ENCODE results near the gene PPFIBP1.
"Not testable (repeated sequence)": the region's sequence is repeated elsewhere in the genome, so short reads cannot be mapped to it uniquely, and the experiment has no call there.

Gene PPFIBP1

DNA sequence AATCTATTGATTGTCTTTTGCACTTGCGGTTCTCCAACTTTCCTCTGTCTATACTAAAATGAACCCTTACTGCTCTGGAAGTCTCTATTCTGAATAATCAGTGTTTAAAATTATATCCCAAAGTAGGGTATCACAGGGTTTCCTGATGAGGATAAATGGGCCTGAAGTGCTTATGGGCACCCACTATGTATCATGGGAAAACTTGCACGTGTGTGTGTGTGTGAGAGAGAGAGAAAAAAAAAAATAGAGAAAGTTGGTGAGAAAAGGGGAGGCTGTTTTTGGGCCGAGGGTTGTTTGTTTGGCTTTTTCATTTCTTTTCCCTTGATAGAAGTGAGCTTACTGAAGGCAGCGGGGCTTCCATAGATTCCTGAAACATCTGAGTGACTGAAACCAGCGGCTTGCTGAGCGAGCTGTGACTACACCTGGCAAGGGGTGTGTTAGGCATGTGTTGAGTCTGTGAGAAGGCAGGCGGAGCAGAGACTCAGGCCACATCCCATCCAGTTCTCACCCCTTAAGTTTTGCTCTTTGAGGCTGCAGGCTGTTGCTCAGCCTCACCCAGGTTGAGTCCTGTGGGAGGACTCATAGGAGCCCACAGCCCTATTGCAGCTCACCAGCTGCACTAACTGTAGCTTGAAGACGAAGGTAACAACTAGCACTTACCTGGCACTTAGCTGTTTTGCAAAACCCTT, 17.2 kb downstream of the PPFIBP1 start:
- no peaks in the 10 kb centered on the region for H3K9me3 Mint-ChIP-seq
- no peaks in the 10 kb centered on the region for H3K36me3 Mint-ChIP-seq
- ATAC-seq (ENCODE audit: low read depth) (no peak), DNase-seq (ENCODE audit: low spot score in 2 of 2) (no peak)
- peaks cover 9% of the 10 kb centered on the region for H3K4me1 Mint-ChIP-seq
- H3K27me3 Mint-ChIP-seq = peaks cover 12% of the 10 kb centered on the region
- H3K27ac Mint-ChIP-seq = no peak overlapping the region
- H3K4me3 Mint-ChIP-seq = no peak overlapping the region

DNA sequence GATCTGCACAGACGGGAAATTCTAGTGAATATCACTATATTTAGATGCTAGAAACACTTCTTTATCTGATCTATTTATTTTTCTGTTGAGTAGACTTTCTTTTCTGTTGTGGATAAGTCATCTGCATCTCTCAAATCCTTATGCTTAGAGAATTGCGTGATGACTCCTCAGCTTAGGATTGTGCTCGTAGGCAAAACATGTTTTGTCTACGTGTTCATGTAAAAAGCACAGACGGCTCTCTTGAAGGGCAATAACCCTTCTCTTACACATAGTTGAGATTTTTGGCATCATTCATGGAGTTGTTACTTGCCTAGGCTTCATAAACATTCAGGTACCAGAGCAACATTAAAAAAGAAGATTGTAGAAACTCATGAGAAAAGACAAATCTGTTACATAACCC, 18.6 kb downstream of the PPFIBP1 start:
- no peaks in the 10 kb centered on the region for H3K9me3 Mint-ChIP-seq
- H3K36me3 Mint-ChIP-seq = no peaks in the 10 kb centered on the region
- no peak for ATAC-seq (ENCODE audit: low read depth)
- H3K4me1 Mint-ChIP-seq = peaks cover 9% of the 10 kb centered on the region
- no peak overlapping the region for H3K27ac Mint-ChIP-seq
- H3K27me3 Mint-ChIP-seq = peaks cover 12% of the 10 kb centered on the region
- no peak overlapping the region for H3K4me3 Mint-ChIP-seq
- no peak for DNase-seq (ENCODE audit: low spot score in 2 of 2)

DNA sequence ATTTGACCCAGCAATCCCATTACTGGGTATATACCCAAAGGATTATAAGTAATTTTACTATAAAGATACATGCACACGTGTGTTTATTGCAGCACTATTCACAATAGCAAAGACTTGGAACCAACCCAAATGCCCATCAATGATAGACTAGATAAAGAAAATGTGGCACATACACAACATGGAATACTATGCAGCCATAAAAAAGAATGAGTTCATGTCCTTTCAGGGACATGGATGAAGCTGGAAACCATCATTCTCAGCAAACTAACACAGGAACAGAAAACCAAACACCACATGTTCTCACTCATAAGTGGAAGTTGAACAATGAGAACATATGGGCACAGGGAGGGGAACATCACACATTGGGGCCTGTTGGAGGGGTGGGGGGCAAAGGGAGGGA, 20.9 kb downstream of the PPFIBP1 start:
- not testable (repeated sequence) for H3K36me3 Mint-ChIP-seq; H3K4me1 Mint-ChIP-seq; DNase-seq (ENCODE audit: low spot score in 2 of 2); H3K4me3 Mint-ChIP-seq; H3K27ac Mint-ChIP-seq; H3K9me3 Mint-ChIP-seq; ATAC-seq (ENCODE audit: low read depth)
- peaks cover 18% of the 10 kb centered on the region for H3K27me3 Mint-ChIP-seq

DNA sequence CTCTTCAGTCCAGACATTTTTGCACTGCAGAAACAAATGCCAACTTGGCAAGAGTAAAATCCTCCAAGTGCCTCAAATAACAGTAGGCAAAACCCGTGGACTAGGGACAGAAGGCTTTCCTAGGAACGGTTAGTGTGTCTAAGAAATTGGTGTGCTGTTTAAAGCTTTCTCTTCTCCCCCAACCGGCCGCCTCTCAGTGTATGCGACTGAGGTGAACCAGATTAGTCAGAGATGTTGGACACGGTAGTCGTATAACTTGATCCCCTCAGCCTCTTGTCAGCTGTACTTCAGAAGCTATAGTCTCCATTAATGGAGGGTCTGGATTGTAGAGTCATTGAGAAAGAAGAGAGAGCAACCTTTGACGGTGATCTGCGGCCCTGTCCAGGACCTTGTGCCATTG, 21.7 kb downstream of the PPFIBP1 start:
- H3K27ac Mint-ChIP-seq = no peak overlapping the region
- DNase-seq (ENCODE audit: low spot score in 2 of 2) = no peak
- H3K36me3 Mint-ChIP-seq = no peaks in the 10 kb centered on the region
- no peak for ATAC-seq (ENCODE audit: low read depth)
- H3K4me1 Mint-ChIP-seq = no peaks in the 10 kb centered on the region
- peaks cover 18% of the 10 kb centered on the region for H3K27me3 Mint-ChIP-seq
- no peaks in the 10 kb centered on the region for H3K9me3 Mint-ChIP-seq
- no peak overlapping the region for H3K4me3 Mint-ChIP-seq

DNA sequence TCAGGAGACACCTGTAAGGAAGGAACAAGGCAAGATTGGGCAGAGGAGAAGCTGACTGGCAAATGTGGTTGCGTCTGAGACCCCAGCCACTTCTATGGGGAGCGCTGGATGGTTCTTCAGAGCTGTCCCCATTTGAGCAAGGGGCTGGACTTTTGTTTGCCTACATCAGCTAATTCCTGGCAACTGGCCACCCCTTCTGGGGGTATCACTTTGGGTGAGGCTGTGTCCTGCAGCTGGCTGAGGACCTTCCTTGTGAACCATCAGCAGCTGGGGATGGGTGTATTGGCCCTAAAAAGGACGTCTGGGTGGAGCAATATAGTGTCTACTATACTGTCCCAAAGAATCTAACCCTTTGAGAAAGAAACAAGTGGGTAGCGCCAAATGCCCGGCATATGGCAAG, 23.6 kb downstream of the PPFIBP1 start:
- Mint-ChIP-seq H3K9me3 (no peaks in the 10 kb centered on the region), H3K27ac (no peak overlapping the region), H3K4me3 (no peak overlapping the region), H3K4me1 (no peaks in the 10 kb centered on the region), H3K27me3 (peaks cover 14% of the 10 kb centered on the region), H3K36me3 (no peaks in the 10 kb centered on the region)
- ATAC-seq (ENCODE audit: low read depth) = no peak
- no peak for DNase-seq (ENCODE audit: low spot score in 2 of 2)

DNA sequence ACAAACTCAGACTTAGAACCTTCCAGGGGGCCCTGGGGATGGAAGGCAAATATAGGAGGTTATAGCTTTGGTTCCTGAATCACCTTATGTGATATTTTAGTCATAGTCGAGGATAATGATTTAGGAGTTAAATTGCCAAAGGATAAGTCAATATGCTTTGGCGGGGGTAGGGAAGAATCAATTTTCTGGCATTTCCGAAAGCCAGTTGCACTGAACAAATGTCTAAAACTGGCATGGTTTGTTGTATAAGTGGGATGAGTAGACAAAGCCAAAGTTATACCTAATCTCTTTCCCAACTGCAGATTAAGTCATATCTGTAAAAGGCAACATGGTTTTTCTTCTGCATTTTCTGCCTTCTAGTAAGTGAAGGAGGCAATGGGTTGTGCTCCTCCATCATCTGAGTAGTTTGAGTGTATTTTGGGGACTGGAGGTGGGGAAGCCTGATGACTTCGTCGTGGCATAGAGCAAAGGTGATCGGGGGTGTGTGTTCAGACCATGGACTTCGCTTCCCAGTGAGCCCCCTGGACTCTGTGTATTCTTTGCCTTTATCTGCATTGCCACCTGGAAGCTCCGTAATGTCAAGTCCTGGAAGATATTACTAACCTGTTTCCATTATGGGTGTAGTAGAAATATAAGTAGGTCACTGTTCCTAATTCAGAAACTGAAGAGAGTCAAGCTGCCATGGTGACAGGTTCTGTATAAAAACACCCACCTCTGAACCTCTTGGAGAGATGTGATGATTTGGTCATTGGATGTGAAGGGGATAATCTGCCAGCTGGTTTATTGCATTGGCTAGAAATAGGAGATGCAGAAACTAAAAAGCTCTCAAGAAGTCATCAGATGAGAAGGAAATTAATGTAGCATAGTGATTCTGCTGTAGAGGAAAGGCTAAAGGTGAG, 24.5 kb downstream of the PPFIBP1 start:
- no peak for DNase-seq (ENCODE audit: low spot score in 2 of 2)
- H3K27me3 Mint-ChIP-seq = peaks cover 14% of the 10 kb centered on the region
- ATAC-seq (ENCODE audit: low read depth) = no peak
- no peak overlapping the region for H3K4me3 Mint-ChIP-seq
- H3K27ac Mint-ChIP-seq = no peak overlapping the region
- H3K36me3 Mint-ChIP-seq = no peaks in the 10 kb centered on the region
- H3K4me1 Mint-ChIP-seq = no peaks in the 10 kb centered on the region
- H3K9me3 Mint-ChIP-seq = no peaks in the 10 kb centered on the region

DNA sequence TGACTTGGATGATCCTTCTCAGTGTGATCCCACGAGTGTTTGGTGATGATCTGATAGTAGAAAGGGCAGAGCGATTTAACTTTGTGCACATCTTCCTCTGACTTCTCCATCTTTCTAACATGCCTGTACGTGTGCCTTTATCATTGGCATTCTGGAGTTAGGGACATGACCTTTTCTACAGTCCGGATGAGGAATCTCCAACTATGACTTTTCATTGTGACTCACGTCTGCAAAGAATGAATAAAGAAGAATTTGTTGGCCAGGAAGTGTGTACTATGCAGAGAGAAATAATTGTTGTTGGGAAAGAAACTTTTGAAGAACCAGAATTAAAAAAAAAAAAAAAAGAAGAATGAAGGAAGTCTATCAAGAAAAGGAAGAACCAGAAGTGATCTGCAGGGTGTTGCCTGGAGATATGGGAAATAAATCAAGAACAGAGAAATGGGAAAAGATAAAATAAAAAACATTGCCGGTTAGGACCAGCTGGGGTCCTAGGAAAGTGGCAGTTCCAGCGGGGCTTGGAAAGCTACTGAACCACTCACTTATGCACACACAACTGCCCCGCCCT, 25.3 kb downstream of the PPFIBP1 start:
- no peaks in the 10 kb centered on the region for H3K9me3 Mint-ChIP-seq
- H3K27ac Mint-ChIP-seq = no peak overlapping the region
- no peaks in the 10 kb centered on the region for H3K36me3 Mint-ChIP-seq
- DNase-seq (ENCODE audit: low spot score in 2 of 2) (no peak), ATAC-seq (ENCODE audit: low read depth) (no peak)
- no peaks in the 10 kb centered on the region for H3K4me1 Mint-ChIP-seq
- H3K27me3 Mint-ChIP-seq = peaks cover 13% of the 10 kb centered on the region
- H3K4me3 Mint-ChIP-seq = no peak overlapping the region

DNA sequence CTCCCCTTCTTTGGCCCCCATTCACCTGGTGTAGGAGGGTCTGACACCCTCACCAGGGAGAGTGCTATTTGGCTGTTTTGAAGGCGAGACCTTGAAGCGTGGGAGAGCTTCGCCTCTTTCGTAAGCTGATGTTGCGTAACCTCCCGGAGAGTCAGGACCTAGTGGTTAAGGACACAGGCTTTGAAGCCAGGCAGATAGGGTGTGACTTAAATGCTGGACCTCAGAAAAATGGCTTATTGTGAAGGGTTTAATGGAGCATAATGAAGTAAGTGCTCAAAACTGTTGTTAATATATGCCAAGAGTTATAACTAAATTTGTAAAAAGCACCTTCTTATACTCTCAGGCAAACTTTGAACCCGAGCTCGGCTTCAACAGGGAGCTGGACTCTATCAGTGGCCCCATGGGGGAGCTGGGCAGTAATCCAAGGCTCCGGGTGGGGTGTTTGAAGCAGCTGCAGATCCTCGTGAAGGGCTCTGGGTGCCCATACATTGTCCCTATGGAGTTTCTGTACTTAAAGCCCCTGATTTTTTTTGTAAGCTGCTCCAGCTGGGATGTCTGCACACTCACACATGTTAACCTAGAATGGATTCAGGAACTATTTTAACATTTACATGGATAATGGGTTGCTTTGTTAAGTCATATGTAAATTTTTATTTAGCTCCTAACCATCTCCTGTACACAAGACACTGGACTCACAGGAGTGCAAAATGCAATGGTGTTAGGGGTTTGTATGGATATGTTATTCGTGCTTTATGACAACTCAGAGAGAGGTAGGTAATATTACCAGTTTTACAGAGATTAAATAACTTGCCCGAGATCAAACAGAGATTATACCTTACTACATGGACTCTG, 26.0 kb downstream of the PPFIBP1 start:
- peaks cover 12% of the 10 kb centered on the region for H3K27me3 Mint-ChIP-seq
- no peaks in the 10 kb centered on the region for H3K36me3 Mint-ChIP-seq
- no peak overlapping the region for H3K27ac Mint-ChIP-seq
- no peaks in the 10 kb centered on the region for H3K4me1 Mint-ChIP-seq
- ATAC-seq (ENCODE audit: low read depth) = no peak
- H3K4me3 Mint-ChIP-seq = no peak overlapping the region
- H3K9me3 Mint-ChIP-seq = no peaks in the 10 kb centered on the region
- no peak for DNase-seq (ENCODE audit: low spot score in 2 of 2)

DNA sequence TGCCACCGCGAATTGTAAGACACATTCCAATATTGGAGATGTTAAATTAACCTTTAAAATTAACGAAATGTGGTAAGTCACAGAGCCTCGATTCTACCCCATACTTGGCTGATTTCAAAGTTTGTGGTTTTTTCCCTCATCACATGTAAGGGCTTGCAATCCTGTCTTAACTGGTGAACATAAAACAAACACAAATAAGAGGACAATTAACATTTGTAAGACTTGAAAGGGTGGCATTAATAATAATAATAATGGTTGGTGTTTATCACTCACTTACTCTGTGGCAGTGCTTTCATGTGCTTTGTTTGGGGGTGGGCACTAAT, 26.6 kb downstream of the PPFIBP1 start:
- Mint-ChIP-seq H3K4me3 (no peak overlapping the region), H3K9me3 (no peaks in the 10 kb centered on the region), H3K4me1 (no peaks in the 10 kb centered on the region), H3K27me3 (peaks cover 12% of the 10 kb centered on the region), H3K27ac (no peak overlapping the region), H3K36me3 (no peaks in the 10 kb centered on the region)
- DNase-seq (ENCODE audit: low spot score in 2 of 2) (no peak), ATAC-seq (ENCODE audit: low read depth) (no peak)

DNA sequence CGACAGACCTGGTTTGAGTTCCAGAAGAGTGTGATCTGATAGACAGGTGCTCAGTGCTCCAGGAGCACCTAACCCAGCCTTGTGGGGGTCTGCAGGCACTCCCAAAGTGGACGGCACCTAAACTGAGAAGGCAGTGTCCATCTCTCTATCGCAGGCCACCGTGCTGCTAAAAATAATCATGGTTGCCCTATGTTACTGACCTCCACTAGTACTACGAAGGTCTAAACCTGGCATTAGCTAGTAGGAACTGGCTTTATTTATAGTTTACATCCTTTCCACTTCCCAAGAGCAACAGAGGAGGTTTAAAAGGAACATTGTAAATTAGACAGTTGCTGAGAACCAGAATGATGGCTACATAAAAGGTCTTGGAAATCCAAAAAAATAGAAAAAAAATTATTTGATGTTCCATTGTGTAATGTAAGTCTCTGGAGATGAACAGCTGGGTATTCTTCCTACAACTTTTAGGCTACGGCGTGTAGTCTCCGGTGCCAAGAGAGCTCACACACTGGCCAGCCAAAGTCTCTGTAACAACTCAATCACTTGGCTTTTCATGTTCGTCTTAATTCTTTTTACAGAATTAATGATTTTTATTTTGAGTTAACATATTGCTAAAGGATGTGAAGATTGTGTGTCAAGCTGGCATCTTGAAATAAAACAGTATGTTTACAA, 27.3 kb downstream of the PPFIBP1 start:
- ATAC-seq (ENCODE audit: low read depth) (no peak), DNase-seq (ENCODE audit: low spot score in 2 of 2) (no peak)
- no peaks in the 10 kb centered on the region for H3K4me1 Mint-ChIP-seq
- H3K4me3 Mint-ChIP-seq = no peak overlapping the region
- peaks cover 9% of the 10 kb centered on the region for H3K27me3 Mint-ChIP-seq
- no peaks in the 10 kb centered on the region for H3K9me3 Mint-ChIP-seq
- H3K27ac Mint-ChIP-seq = no peak overlapping the region
- H3K36me3 Mint-ChIP-seq = no peaks in the 10 kb centered on the region

DNA sequence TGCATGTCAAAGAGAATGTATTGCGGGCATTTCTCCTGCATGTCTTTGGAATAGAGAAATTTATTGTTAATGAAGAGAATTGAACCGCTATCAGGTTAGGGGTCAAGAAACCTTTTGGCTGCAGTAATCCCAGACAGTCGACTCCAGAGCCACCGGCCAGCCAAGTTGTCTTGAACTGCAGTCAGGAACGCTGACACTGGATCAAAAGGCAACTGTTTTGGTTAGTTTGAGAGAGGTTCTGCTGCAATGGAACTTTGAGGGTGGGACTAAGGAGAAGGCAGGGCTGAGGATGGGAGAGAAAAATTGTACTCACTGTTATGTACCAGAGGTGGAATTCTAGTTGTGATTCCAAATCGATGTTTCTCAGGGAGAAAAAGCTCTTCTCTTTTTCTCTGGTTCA, 28.2 kb downstream of the PPFIBP1 start:
- Mint-ChIP-seq H3K4me3 (no peak overlapping the region), H3K9me3 (no peaks in the 10 kb centered on the region), H3K27me3 (peaks cover 9% of the 10 kb centered on the region), H3K4me1 (no peaks in the 10 kb centered on the region), H3K36me3 (no peaks in the 10 kb centered on the region), H3K27ac (no peak overlapping the region)
- DNase-seq (ENCODE audit: low spot score in 2 of 2) = no peak
- no peak for ATAC-seq (ENCODE audit: low read depth)

DNA sequence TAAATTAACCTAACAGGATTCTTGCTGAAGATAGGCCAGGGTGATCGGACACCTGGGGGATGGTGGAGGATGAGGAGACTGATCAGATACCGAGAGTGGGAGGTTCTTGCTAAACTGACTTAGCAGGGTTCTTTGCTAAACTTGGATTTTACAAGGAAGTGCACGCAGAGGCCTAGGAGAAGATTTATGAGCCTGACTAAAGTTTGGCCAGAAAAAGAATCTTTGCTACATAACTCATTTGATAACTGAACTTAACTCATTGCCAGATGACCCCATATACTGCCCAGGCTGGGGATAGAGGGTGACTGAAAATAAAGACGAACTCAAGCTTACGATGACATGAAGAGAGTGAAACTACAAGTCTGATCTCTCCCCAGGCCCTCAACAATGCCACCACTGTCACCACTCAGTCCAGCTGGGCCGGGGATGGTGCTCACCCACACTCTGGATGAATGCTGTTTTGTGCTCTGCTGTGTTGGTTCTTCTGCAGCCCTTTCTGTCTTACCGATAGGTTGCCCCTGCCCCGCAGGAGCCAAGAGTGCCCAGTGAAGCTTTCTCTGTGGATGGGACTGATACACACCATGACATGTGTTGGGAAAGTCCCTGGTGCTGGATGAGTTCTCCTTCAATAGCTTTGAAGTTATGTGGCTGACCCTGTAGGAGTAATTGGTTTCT, 29.0 kb downstream of the PPFIBP1 start:
- no peaks in the 10 kb centered on the region for H3K4me1 Mint-ChIP-seq
- H3K4me3 Mint-ChIP-seq = no peak overlapping the region
- ATAC-seq (ENCODE audit: low read depth) (no peak), DNase-seq (ENCODE audit: low spot score in 2 of 2) (no peak)
- no peaks in the 10 kb centered on the region for H3K9me3 Mint-ChIP-seq
- H3K27me3 Mint-ChIP-seq = peaks cover 9% of the 10 kb centered on the region
- H3K36me3 Mint-ChIP-seq = no peaks in the 10 kb centered on the region
- no peak overlapping the region for H3K27ac Mint-ChIP-seq

DNA sequence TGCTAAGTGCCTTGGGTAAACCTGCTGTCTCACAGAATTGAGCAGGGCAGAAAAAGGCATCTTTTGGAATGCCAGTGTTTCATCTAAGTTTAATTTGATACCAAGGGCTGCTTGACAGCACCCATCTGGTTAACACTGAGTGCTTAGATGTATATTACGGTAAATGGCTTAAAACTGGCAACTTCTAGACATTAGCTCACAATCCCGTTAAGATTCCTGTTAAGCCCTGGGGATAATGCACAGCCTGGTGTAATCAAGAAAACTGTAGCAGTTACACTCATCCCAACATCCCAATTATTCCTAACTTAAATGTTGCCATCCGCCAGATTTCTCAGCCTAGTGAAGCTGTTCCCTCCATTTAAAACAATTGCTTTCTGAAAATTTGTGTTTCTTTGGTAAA, 29.9 kb downstream of the PPFIBP1 start:
- no peaks in the 10 kb centered on the region for H3K9me3 Mint-ChIP-seq
- no peak overlapping the region for H3K27ac Mint-ChIP-seq
- DNase-seq (ENCODE audit: low spot score in 2 of 2) = no peak
- peaks cover 6% of the 10 kb centered on the region for H3K27me3 Mint-ChIP-seq
- H3K4me1 Mint-ChIP-seq = no peaks in the 10 kb centered on the region
- no peaks in the 10 kb centered on the region for H3K36me3 Mint-ChIP-seq
- no peak overlapping the region for H3K4me3 Mint-ChIP-seq
- no peak for ATAC-seq (ENCODE audit: low read depth)
